HEK293 (cell line): ENCODE measurements around the gene CABP4.

Source experiments
- CTCF ChIA-PET: fragments of 350-600 bp; formaldehyde crosslinking; extraction: SDS; loops from one replicate; lab custom pipeline; 2021; ENCODE audit warnings: antibody characterized with exemption; lab: Yijun Ruan, JAX
- POLR2A ChIA-PET: fragments of 300-600 bp; formaldehyde crosslinking; extraction: SDS; loops from one replicate; lab custom pipeline; 2020; ENCODE audit warnings: antibody characterized with exemption, inconsistent platforms; lab: Yijun Ruan, JAX
- H3K27ac ChIP-seq: fragments of 200-500 bp; sonication (Bioruptor generic); 2 replicates; pipeline ENCODE4 v1.5.1; 2014; ENCODE audit warnings: low read depth, low read length, control low read depth, inconsistent platforms; ENCODE audit errors: extremely low read depth
- H3K36me3 ChIP-seq, 2 experiments: fragments of 200-500 bp in 1 of 2; sonication (Bioruptor generic) in 1 of 2; 1 replicate in 1 of 2; 2 replicates in 1 of 2; pipeline ENCODE4 v1.5.1; 2014 to 2017; ENCODE audit warnings: inconsistent platforms in 2 of 2, low read length in 2 of 2; ENCODE audit not compliant: control insufficient read depth in 2 of 2, insufficient read depth in 1 of 2
- H3K4me1 ChIP-seq: fragments of 200-500 bp; sonication (Bioruptor generic); 2 replicates; pipeline ENCODE4 v1.5.1; 2014; ENCODE audit warnings: mild to moderate bottlenecking, low read length, inconsistent platforms; ENCODE audit not compliant: control insufficient read depth, insufficient read depth
- H3K4me3 ChIP-seq: 2 replicates; pipeline ENCODE4 v1.5.1; 2011; ENCODE audit warnings: low read depth, mild to moderate bottlenecking, control low read depth, low read length, moderate library complexity
- H3K9me3 ChIP-seq: fragments of 200-500 bp; sonication (Bioruptor generic); 2 replicates; pipeline ENCODE4 v1.5.1; 2014; ENCODE audit warnings: low read depth, low read length, inconsistent platforms; ENCODE audit not compliant: control insufficient read depth, insufficient read depth
- GFI1B ChIP-seq: fragments of 450-650 bp; formaldehyde crosslinking; IDR thresholded peaks from 2 replicates; pipeline ENCODE4 v1.5.1; 2016; ENCODE audit warnings: missing biosample characterization, missing genetic modification characterization
- HOXD13 ChIP-seq: sonication (generic); formaldehyde crosslinking; IDR thresholded peaks from 2 replicates; pipeline ENCODE4 v1.8.0; 2022; ENCODE audit warnings: missing genetic modification reagents, borderline replicate concordance
- KLF10 ChIP-seq: fragments of 450-650 bp; IDR thresholded peaks from 2 replicates; pipeline ENCODE4 v1.5.1; 2018; ENCODE audit warnings: missing biosample characterization, mild to moderate bottlenecking, missing genetic modification characterization
- KLF16 ChIP-seq: fragments of 450-650 bp; formaldehyde crosslinking; IDR thresholded peaks from 2 replicates; pipeline ENCODE4 v1.5.1; 2017; ENCODE audit warnings: missing biosample characterization, missing genetic modification characterization
- KLF8 ChIP-seq: fragments of 450-650 bp; formaldehyde crosslinking; IDR thresholded peaks from 2 replicates; pipeline ENCODE4 v1.5.1; 2016; ENCODE audit warnings: missing biosample characterization, missing genetic modification characterization
- SP2 ChIP-seq: fragments of 450-650 bp; formaldehyde crosslinking; IDR thresholded peaks from 2 replicates; pipeline ENCODE4 v1.5.1; 2016; ENCODE audit warnings: missing biosample characterization, missing genetic modification characterization
- SP3 ChIP-seq: fragments of 450-650 bp; formaldehyde crosslinking; IDR thresholded peaks from 2 replicates; pipeline ENCODE4 v1.5.1; 2016; ENCODE audit warnings: missing biosample characterization, missing genetic modification characterization
- SP7 ChIP-seq: fragments of 450-650 bp; formaldehyde crosslinking; IDR thresholded peaks from 2 replicates; pipeline ENCODE4 v1.5.1; 2016; ENCODE audit warnings: missing biosample characterization, missing genetic modification characterization
- ZBTB1 ChIP-seq: fragments of 450-650 bp; formaldehyde crosslinking; IDR thresholded peaks from 2 replicates; pipeline ENCODE4 v1.5.1; 2016; ENCODE audit warnings: missing biosample characterization, missing genetic modification characterization
- ZBTB17 ChIP-seq: fragments of 450-650 bp; formaldehyde crosslinking; IDR thresholded peaks from 2 replicates; pipeline ENCODE4 v1.5.1; 2016; ENCODE audit warnings: missing biosample characterization, missing genetic modification characterization
- ZNF146 ChIP-seq: fragments of 450-650 bp; formaldehyde crosslinking; IDR thresholded peaks from 2 replicates; pipeline ENCODE4 v1.5.1; 2016; ENCODE audit warnings: missing biosample characterization, missing genetic modification characterization
- ZNF155 ChIP-seq: fragments of 450-650 bp; formaldehyde crosslinking; IDR thresholded peaks from 2 replicates; pipeline ENCODE4 v1.5.1; 2016; ENCODE audit warnings: missing biosample characterization, missing genetic modification characterization
- ZNF19 ChIP-seq: fragments of 450-650 bp; formaldehyde crosslinking; IDR thresholded peaks from 2 replicates; pipeline ENCODE4; 2016; ENCODE audit warnings: missing biosample characterization, missing genetic modification characterization, low read depth
- ZNF202 ChIP-seq: fragments of 450-650 bp; formaldehyde crosslinking; IDR thresholded peaks from 2 replicates; pipeline ENCODE4 v1.5.1; 2016; ENCODE audit warnings: missing biosample characterization, missing genetic modification characterization, borderline replicate concordance
- ZNF292 ChIP-seq: fragments of 450-650 bp; formaldehyde crosslinking; IDR thresholded peaks from 2 replicates; pipeline ENCODE4 v1.5.1; 2016; ENCODE audit warnings: low read depth, missing biosample characterization, missing genetic modification characterization, borderline replicate concordance
- ZNF335 ChIP-seq: fragments of 450-650 bp; formaldehyde crosslinking; conservative IDR thresholded peaks from 2 replicates; pipeline ENCODE4 v1.5.1; 2016; ENCODE audit warnings: missing biosample characterization, missing genetic modification characterization
- ZNF341 ChIP-seq: fragments of 450-650 bp; formaldehyde crosslinking; IDR thresholded peaks from 2 replicates; pipeline ENCODE4; 2016; ENCODE audit warnings: low read depth, missing biosample characterization, missing genetic modification characterization
- ZNF37A ChIP-seq: fragments of 450-650 bp; IDR thresholded peaks from 2 replicates; pipeline ENCODE4 v1.5.1; 2018; ENCODE audit warnings: missing biosample characterization, missing genetic modification characterization
- ZNF555 ChIP-seq: fragments of 450-650 bp; formaldehyde crosslinking; conservative IDR thresholded peaks from 2 replicates; pipeline ENCODE4 v1.5.1; 2017; ENCODE audit warnings: missing biosample characterization, mild to moderate bottlenecking, missing genetic modification characterization, inconsistent platforms
- ZNF558 ChIP-seq: fragments of 450-650 bp; formaldehyde crosslinking; IDR thresholded peaks from 2 replicates; pipeline ENCODE4 v1.5.1; 2016; ENCODE audit warnings: missing biosample characterization, missing genetic modification characterization
- ZNF658 ChIP-seq: fragments of 450-650 bp; formaldehyde crosslinking; IDR thresholded peaks from 2 replicates; pipeline ENCODE4; 2016; ENCODE audit warnings: missing biosample characterization, missing genetic modification characterization
- ZNF747 ChIP-seq: fragments of 450-650 bp; formaldehyde crosslinking; IDR thresholded peaks from 2 replicates; pipeline ENCODE4 v1.5.1; 2016; ENCODE audit warnings: missing biosample characterization, missing genetic modification characterization
- ZNF792 ChIP-seq: fragments of 450-650 bp; formaldehyde crosslinking; IDR thresholded peaks from 2 replicates; pipeline ENCODE4 v1.5.1; 2016; ENCODE audit warnings: missing biosample characterization, missing genetic modification characterization
- ZNF830 ChIP-seq: fragments of 450-650 bp; IDR thresholded peaks from 2 replicates; pipeline ENCODE4 v1.5.0; 2018; ENCODE audit warnings: missing biosample characterization, missing genetic modification characterization, low read depth, mild to moderate bottlenecking, moderate library complexity
- TF ChIP-seq, protein P1 (sequence below): fragments of 450-650 bp; formaldehyde crosslinking; IDR thresholded peaks from 2 replicates; pipeline ENCODE4 v1.5.1; 2016; ENCODE audit warnings: missing biosample characterization, missing genetic modification characterization
- TF ChIP-seq, protein P2 (sequence below): fragments of 450-650 bp; formaldehyde crosslinking; IDR thresholded peaks from 2 replicates; pipeline ENCODE4 v1.5.1; 2016; ENCODE audit warnings: missing biosample characterization, missing genetic modification characterization
- TF ChIP-seq, protein P3 (sequence below): sonication (generic); formaldehyde crosslinking; IDR thresholded peaks from 2 replicates; pipeline ENCODE4 v1.8.1; 2022; ENCODE audit warnings: mild to moderate bottlenecking, moderate library complexity, missing genetic modification reagents
- TF ChIP-seq, protein P4 (sequence below): fragments of 450-650 bp; formaldehyde crosslinking; IDR thresholded peaks from 2 replicates; pipeline ENCODE4 v1.5.1; 2017; ENCODE audit warnings: missing biosample characterization, missing genetic modification characterization
- TF ChIP-seq, protein P5 (sequence below): fragments of 450-650 bp; formaldehyde crosslinking; optimal IDR thresholded peaks from 2 replicates; pipeline ENCODE3; 2016; ENCODE audit warnings: missing biosample characterization, mild to moderate bottlenecking, missing genetic modification characterization

CABP4 gene

DNA sequence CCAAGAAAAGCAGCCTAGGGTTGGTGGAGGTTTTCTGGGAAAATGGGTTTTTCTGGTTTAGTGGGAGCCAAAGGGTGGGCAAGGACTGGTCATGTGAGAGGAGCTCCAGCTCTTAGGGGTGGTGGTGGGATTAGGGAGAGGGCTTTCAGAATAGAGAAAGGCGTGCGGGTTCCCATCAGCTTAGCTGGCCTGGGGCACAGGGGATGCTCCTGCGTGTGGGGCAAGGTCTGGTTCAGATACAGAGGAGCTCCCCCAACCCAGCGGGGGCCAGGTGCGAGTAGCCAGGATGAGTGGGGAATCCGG lies 13.3 kb downstream of the CABP4 start:
- H3K4me1 ChIP-seq, result no peaks in the 10 kb centered on the region; the same call in 1 of the 2 replicates
- ChIA-PET CTCF (interaction anchor here (1.6 to 1.9 kb wide), 2 partner anchors 67 to 80 kb away, joined by 10 read pairs; partner anchors contain the start of gene PPP1CA), POLR2A (interaction anchor here (0.5 to 2.8 kb wide), 10 partner anchors 8 to 98 kb away, joined by 3 to 23 read pairs (median 5); partner anchors contain the start of genes AIP, PITPNM1, PPP1CA and PTPRCAP)
- H3K27ac ChIP-seq, result peak overlapping the region; percentile 47; the same call in 1 of the 2 replicates
- no peaks in the 10 kb centered on the region for H3K36me3 ChIP-seq
- TF ChIP-seq ZNF555 (no peak), ZNF146 (no peak), GFI1B (tag by site-specific recombination) (no peak), ZNF202 (tag by site-specific recombination) (no peak), ZNF292 (tag by site-specific recombination) (no peak), HOXD13 (CRISPR knock-in tag) (no peak), ZBTB1 (tag by site-specific recombination) (no peak), ZNF830 (tag by site-specific recombination) (no peak), ZNF792 (tag by site-specific recombination) (no peak), KLF10 (tag by site-specific recombination) (no peak), SP7 (tag by site-specific recombination) (no peak), ZNF558 (tag by site-specific recombination) (no peak), ZNF747 (tag by site-specific recombination) (no peak), SP2 (tag by site-specific recombination) (no peak), ZNF37A (no peak), KLF16 (tag by site-specific recombination) (no peak)
- TF ChIP-seq, protein P1, sequence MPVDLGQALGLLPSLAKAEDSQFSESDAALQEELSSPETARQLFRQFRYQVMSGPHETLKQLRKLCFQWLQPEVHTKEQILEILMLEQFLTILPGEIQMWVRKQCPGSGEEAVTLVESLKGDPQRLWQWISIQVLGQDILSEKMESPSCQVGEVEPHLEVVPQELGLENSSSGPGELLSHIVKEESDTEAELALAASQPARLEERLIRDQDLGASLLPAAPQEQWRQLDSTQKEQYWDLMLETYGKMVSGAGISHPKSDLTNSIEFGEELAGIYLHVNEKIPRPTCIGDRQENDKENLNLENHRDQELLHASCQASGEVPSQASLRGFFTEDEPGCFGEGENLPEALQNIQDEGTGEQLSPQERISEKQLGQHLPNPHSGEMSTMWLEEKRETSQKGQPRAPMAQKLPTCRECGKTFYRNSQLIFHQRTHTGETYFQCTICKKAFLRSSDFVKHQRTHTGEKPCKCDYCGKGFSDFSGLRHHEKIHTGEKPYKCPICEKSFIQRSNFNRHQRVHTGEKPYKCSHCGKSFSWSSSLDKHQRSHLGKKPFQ (tag by site-specific recombination), result no peak
- TF ChIP-seq, protein P2, sequence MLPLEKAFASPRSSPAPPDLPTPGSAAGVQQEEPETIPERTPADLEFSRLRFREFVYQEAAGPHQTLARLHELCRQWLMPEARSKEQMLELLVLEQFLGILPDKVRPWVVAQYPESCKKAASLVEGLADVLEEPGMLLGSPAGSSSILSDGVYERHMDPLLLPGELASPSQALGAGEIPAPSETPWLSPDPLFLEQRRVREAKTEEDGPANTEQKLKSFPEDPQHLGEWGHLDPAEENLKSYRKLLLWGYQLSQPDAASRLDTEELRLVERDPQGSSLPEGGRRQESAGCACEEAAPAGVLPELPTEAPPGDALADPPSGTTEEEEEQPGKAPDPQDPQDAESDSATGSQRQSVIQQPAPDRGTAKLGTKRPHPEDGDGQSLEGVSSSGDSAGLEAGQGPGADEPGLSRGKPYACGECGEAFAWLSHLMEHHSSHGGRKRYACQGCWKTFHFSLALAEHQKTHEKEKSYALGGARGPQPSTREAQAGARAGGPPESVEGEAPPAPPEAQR (tag by site-specific recombination), result no peak
- H3K4me3 ChIP-seq, result peak overlapping the region; percentile 71
- H3K9me3 ChIP-seq, result no peaks in the 10 kb centered on the region

DNA sequence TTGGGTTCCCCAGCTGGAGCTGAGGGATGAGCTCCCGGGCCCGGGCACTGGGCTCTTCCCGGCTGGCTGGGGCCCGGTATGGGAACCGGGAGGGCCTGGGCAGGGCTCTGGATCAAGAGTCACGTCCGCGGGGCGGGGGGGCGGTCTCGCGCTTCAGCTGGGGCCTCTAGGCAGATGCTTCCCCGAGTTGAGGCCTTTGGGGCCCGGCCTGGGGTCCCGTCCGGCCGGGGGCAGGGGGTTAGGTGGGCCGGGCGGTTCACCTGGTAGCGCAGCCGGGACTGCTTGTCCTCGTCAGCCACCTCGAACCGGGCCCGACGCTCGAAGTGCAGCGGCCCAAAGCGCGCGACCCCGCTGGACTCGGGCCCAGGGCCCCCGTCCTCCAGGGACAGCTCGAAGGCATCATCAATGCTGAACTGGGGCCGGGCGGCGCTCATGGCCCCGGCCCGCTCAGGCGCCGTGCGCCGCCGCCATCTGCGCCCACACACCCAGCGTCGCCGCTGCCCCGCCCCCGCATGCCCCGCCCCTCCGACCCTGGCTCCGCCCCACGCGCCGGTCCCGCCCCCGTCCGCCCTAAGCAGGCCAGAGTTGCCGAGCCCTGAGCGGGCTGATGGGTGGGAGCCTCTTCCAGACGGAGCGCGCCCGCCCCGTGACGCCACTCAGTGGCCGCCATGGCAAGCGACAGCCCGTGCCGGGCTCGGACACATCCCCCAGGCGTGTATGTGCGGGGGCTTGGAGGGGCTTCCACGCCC lies 13.8 kb downstream of the CABP4 start, which contains the start of gene TMEM134:
Gene TMEM134 (minus strand): TSS at position 493 of the 749 bp plus-strand sequence. CDS start 59 bp downstream, at position 434.
- H3K4me1 ChIP-seq, result no peaks in the 10 kb centered on the region; the same call in 1 of the 2 replicates
- POLR2A ChIA-PET, result interaction anchor here (0.5 to 2.8 kb wide), 11 partner anchors 9 to 115 kb away, joined by 3 to 23 read pairs (median 5); partner anchors contain the start of genes AIP, GSTP1, PITPNM1 and PPP1CA
- H3K9me3 ChIP-seq, result no peaks in the 10 kb centered on the region
- no peaks in the 10 kb centered on the region for H3K36me3 ChIP-seq
- CTCF ChIA-PET, result interaction anchor here (1.4 to 1.9 kb wide), 3 partner anchors 68 to 80 kb away, joined by 7 to 10 read pairs (median 10); partner anchors contain the start of gene PPP1CA
- H3K4me3 ChIP-seq, result peak within 1 kb of the TSS; percentile 71
- H3K27ac ChIP-seq, result peak within 1 kb of the TSS; percentile 47; the same call in 1 of the 2 replicates
- TF ChIP-seq ZNF341 (tag by site-specific recombination) (peak; percentile 48; the same call in 1 of the 2 replicates), ZBTB17 (peak; percentile 77), ZNF658 (tag by site-specific recombination) (no peak), ZNF155 (tag by site-specific recombination) (no peak), ZNF335 (tag by site-specific recombination) (peak; percentile 69), ZNF19 (tag by site-specific recombination) (no peak), KLF8 (tag by site-specific recombination) (peak; percentile 60; the same call in 1 of the 2 replicates), SP3 (tag by site-specific recombination) (peak; percentile 80)
- TF ChIP-seq, protein P3, sequence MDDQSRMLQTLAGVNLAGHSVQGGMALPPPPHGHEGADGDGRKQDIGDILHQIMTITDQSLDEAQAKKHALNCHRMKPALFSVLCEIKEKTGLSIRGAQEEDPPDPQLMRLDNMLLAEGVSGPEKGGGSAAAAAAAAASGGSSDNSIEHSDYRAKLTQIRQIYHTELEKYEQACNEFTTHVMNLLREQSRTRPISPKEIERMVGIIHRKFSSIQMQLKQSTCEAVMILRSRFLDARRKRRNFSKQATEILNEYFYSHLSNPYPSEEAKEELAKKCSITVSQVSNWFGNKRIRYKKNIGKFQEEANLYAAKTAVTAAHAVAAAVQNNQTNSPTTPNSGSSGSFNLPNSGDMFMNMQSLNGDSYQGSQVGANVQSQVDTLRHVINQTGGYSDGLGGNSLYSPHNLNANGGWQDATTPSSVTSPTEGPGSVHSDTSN, result peak; percentile 79; the same call in 1 of the 2 replicates
- TF ChIP-seq, protein P4, sequence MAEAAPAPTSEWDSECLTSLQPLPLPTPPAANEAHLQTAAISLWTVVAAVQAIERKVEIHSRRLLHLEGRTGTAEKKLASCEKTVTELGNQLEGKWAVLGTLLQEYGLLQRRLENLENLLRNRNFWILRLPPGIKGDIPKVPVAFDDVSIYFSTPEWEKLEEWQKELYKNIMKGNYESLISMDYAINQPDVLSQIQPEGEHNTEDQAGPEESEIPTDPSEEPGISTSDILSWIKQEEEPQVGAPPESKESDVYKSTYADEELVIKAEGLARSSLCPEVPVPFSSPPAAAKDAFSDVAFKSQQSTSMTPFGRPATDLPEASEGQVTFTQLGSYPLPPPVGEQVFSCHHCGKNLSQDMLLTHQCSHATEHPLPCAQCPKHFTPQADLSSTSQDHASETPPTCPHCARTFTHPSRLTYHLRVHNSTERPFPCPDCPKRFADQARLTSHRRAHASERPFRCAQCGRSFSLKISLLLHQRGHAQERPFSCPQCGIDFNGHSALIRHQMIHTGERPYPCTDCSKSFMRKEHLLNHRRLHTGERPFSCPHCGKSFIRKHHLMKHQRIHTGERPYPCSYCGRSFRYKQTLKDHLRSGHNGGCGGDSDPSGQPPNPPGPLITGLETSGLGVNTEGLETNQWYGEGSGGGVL (tag by site-specific recombination), result peak; percentile 19; the same call in 1 of the 2 replicates
- TF ChIP-seq, protein P5, sequence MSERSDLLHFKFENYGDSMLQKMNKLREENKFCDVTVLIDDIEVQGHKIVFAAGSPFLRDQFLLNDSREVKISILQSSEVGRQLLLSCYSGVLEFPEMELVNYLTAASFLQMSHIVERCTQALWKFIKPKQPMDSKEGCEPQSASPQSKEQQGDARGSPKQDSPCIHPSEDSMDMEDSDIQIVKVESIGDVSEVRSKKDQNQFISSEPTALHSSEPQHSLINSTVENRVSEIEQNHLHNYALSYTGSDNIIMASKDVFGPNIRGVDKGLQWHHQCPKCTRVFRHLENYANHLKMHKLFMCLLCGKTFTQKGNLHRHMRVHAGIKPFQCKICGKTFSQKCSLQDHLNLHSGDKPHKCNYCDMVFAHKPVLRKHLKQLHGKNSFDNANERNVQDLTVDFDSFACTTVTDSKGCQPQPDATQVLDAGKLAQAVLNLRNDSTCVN (tag by site-specific recombination), result peak; percentile 83
